Retinal pigment epithelial cell (primary cell): ENCODE measurements around the gene ZNF430.

Experiments
- DNase-seq: peaks from one replicate; pipeline ENCODE4 v3.0.0-alpha.2; 2010; ENCODE audit warnings: low read depth
- H3K4me3 ChIP-seq: 2 replicates; pipeline ENCODE4 v1.5.1; 2011; ENCODE audit warnings: mild to moderate bottlenecking, low read length, control low read depth, moderate library complexity
- TF ChIP-seq, protein P1 (sequence below): conservative IDR thresholded peaks from 2 replicates; pipeline ENCODE4 v1.5.1; 2011; ENCODE audit warnings: low read depth, low read length, control low read depth, inconsistent platforms

Gene ZNF430

GRCh38 chr19:21092109-21092508 is 71.7 kb downstream of the ZNF430 start:
- no peak overlapping the region for H3K4me3 ChIP-seq
- TF ChIP-seq, protein P1, sequence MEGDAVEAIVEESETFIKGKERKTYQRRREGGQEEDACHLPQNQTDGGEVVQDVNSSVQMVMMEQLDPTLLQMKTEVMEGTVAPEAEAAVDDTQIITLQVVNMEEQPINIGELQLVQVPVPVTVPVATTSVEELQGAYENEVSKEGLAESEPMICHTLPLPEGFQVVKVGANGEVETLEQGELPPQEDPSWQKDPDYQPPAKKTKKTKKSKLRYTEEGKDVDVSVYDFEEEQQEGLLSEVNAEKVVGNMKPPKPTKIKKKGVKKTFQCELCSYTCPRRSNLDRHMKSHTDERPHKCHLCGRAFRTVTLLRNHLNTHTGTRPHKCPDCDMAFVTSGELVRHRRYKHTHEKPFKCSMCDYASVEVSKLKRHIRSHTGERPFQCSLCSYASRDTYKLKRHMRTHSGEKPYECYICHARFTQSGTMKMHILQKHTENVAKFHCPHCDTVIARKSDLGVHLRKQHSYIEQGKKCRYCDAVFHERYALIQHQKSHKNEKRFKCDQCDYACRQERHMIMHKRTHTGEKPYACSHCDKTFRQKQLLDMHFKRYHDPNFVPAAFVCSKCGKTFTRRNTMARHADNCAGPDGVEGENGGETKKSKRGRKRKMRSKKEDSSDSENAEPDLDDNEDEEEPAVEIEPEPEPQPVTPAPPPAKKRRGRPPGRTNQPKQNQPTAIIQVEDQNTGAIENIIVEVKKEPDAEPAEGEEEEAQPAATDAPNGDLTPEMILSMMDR = no peak
- no peak for DNase-seq

GRCh38 chr19:21094347-21095025 is 74.0 kb downstream of the ZNF430 start:
- no peak for DNase-seq
- TF ChIP-seq, protein P1 = no peak

DNA sequence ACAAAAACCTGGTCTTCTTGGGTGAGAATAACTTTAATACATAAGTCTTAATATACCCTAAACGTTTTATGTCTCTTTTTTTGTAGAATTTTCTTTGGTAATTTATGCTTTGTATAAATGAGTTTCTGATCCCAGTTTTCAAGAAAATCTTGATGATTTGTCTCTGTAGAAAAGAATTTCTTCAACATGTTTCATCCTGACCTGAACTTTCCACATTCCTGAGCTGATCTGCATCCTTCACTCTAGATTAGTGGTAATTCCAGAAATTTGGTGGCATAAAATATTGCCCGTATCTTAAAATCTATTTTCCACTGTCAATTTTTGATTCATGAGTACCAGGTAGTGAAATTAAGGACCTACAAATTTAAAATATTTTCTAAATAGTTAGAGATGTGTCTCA is 77.8 kb downstream of the ZNF430 start:
- TF ChIP-seq, protein P1 = no peak
- H3K4me3 ChIP-seq = no peak overlapping the region
- no peak for DNase-seq

More at GRCh38 chr19:21094347-21095025, 74.0 kb downstream of the ZNF430 start:
- H3K4me3 ChIP-seq = no peak overlapping the region

GRCh38 chr19:21101521-21102242 is 81.2 kb downstream of the ZNF430 start:
- no peak overlapping the region for H3K4me3 ChIP-seq
- DNase-seq = no peak
- TF ChIP-seq, protein P1 = no peak

DNA sequence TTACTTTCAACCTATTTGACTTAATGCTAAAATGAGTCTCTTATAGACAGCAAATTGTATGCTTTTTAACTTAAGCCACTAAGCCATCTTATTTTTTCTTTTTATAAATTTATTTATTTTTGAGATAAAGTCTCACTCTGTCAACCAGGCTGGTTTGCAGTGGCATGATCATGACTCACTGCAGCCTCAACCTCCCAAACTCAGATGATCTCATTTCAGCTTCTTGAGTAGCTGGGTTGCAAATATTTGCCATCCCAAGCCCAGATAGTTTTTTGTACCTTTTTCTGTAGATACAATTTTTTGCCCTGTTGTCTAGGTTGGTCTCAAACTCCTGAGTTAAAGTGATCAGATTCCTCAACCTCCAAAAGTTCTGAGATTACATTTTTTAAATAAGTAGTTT is 88.7 kb downstream of the ZNF430 start:
- H3K4me3 ChIP-seq = no peak overlapping the region
- DNase-seq = peak; percentile 16
- TF ChIP-seq, protein P1 = no peak
